Activated CD4-positive, alpha-beta T cell treated with anti-CD3 and anti-CD28 coated beads for 36 hours (primary cell): ENCODE measurements around the gene CDK18. TPM values are rescaled to one million over a fixed set of nuclear protein-coding genes. Genes with fewer than 3 reads are reported as not detected.

ENCODE experiments used
- ATAC-seq: fragments of 200-7000 bp; cut with Tn5 transposase; one replicate; pipeline ENCODE4 v1.10.0; 2021; ENCODE audit warnings: mild to moderate bottlenecking, moderate library complexity
- CTCF ChIA-PET: fragments of 350-600 bp; sonication (Branson Sonifier 250); formaldehyde crosslinking; loops from one replicate; lab custom pipeline; 2021; ENCODE audit warnings: antibody characterized with exemption; lab: Charles Lee
- POLR2A ChIA-PET: fragments of 350-600 bp; sonication (Branson Sonifier 250); formaldehyde crosslinking; loops from one replicate; lab custom pipeline; 2021; ENCODE audit warnings: antibody characterized with exemption, inconsistent platforms; lab: Charles Lee
- DNase-seq: peaks from one replicate; pipeline ENCODE4 v3.0.0-alpha.2; 2020
- H3K27ac Mint-ChIP-seq: one replicate; pipeline ENCODE4 v1.8.0; 2021; ENCODE audit warnings: mixed read lengths
- H3K27me3 Mint-ChIP-seq: one replicate; pipeline ENCODE4 v1.8.0; 2021; ENCODE audit warnings: mixed read lengths
- H3K36me3 Mint-ChIP-seq: one replicate; pipeline ENCODE4 v1.8.0; 2021; ENCODE audit warnings: low read depth, mixed read lengths
- H3K4me1 Mint-ChIP-seq: one replicate; pipeline ENCODE4 v1.8.0; 2021; ENCODE audit warnings: mixed read lengths
- H3K4me3 Mint-ChIP-seq: one replicate; pipeline ENCODE4 v1.8.0; 2021; ENCODE audit warnings: mild to moderate bottlenecking, moderate library complexity, mixed read lengths
- H3K9me3 Mint-ChIP-seq: one replicate; pipeline ENCODE4 v1.8.0; 2021; ENCODE audit warnings: low read depth, mixed read lengths
- intact Hi-C, 2 experiments: fragments of 100-400 bp; cut with DNase I in 1 of 2; cut with micrococcal nuclease in 1 of 2; formaldehyde crosslinking; loops; one replicate each; pipeline versions ENCODE4 v1.14.2 to v1.15.1; 2022 to 2024; cut with DNase I, micrococcal nuclease
- total RNA-seq, 2 experiments: library from RNA; stranded (reverse); gene quantifications; one replicate each; pipeline ENCODE4 v1.2.3, GENCODE V29; 2021

Gene CDK18
- total RNA-seq, 2 experiments from 2014 or later = 4.9 to 5.9 TPM

DNA sequence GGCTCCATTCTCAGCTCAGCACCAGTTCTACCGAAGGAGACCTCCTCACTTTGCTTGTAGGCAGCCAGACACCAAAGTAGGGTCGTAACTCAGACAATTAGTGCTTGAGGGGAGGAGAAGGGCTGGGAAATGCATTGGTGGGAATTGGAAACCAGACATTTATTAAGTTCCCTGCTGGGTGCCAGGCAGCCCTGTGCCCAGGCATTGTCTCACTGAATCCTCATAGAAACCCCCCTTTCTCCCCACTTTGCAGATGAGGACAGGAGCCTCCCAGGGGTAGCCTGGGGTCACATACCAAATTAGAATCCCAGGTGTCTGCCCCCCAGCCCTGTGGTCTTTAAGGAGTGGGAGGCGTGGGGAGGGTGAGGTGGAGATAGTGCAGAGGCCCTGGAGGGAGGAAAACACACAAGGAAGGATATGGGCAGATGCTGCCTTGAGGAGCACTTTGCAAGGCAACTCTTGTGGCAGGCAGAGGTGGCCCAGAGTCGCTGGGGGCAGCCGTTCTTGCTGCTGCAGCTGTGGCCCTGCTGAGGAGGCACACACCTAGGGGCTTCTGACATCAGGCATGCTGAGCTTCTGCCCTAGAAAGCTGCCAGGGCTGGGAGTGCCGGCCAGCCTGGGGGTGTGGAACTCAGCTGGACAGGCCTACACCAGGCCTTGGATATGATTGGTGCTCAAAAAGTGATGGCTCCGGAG is 29.4 kb downstream of the CDK18 start:
- DNase-seq (no peak), ATAC-seq (no peak)
- H3K4me3 Mint-ChIP-seq = no peak overlapping the region
- no peaks in the 10 kb centered on the region for H3K36me3 Mint-ChIP-seq
- ChIA-PET CTCF (interaction anchor here (0.6 to 1.4 kb wide), 7 partner anchors 8 to 138 kb away, joined by 3 to 6 read pairs (median 3); no protein-coding TSS in a partner anchor), POLR2A (no interaction called here)
- peaks cover 7% of the 10 kb centered on the region for H3K4me1 Mint-ChIP-seq
- H3K27ac Mint-ChIP-seq = no peak overlapping the region
- intact Hi-C loops = no loop called here
- no peaks in the 10 kb centered on the region for H3K9me3 Mint-ChIP-seq
- no peaks in the 10 kb centered on the region for H3K27me3 Mint-ChIP-seq

- Mint-ChIP-seq H3K4me1 (peaks cover 7% of the 10 kb centered on the region), H3K9me3 (no peaks in the 10 kb centered on the region), H3K4me3 (no peak overlapping the region), H3K36me3 (no peaks in the 10 kb centered on the region), H3K27me3 (no peaks in the 10 kb centered on the region), H3K27ac (no peak overlapping the region)
- ATAC-seq (no peak), DNase-seq (no peak)
- ChIA-PET CTCF (interaction anchor here (1.0 to 1.4 kb wide), 6 partner anchors 10 to 443 kb away, joined by 3 to 6 read pairs (median 4); no protein-coding TSS in a partner anchor), POLR2A (no interaction called here)
- intact Hi-C loops = no loop called here
Observed at GRCh38 chr1:205534444-205534985, 30.0 kb downstream of the CDK18 start.

GRCh38 chr1:205535096-205535495 is 30.6 kb downstream of the CDK18 start:
- DNase-seq = no peak
- no peaks in the 10 kb centered on the region for H3K36me3 Mint-ChIP-seq
- no peak overlapping the region for H3K4me3 Mint-ChIP-seq
- H3K27me3 Mint-ChIP-seq = no peaks in the 10 kb centered on the region
- no peak overlapping the region for H3K27ac Mint-ChIP-seq
- ATAC-seq = no peak
- H3K9me3 Mint-ChIP-seq = no peaks in the 10 kb centered on the region
- intact Hi-C loops = no loop called here
- ChIA-PET CTCF (interaction anchor here (0.8 to 1.4 kb wide), 7 partner anchors 9 to 442 kb away, joined by 3 to 6 read pairs (median 4); no protein-coding TSS in a partner anchor), POLR2A (no interaction called here)
- peaks cover 7% of the 10 kb centered on the region for H3K4me1 Mint-ChIP-seq

DNA sequence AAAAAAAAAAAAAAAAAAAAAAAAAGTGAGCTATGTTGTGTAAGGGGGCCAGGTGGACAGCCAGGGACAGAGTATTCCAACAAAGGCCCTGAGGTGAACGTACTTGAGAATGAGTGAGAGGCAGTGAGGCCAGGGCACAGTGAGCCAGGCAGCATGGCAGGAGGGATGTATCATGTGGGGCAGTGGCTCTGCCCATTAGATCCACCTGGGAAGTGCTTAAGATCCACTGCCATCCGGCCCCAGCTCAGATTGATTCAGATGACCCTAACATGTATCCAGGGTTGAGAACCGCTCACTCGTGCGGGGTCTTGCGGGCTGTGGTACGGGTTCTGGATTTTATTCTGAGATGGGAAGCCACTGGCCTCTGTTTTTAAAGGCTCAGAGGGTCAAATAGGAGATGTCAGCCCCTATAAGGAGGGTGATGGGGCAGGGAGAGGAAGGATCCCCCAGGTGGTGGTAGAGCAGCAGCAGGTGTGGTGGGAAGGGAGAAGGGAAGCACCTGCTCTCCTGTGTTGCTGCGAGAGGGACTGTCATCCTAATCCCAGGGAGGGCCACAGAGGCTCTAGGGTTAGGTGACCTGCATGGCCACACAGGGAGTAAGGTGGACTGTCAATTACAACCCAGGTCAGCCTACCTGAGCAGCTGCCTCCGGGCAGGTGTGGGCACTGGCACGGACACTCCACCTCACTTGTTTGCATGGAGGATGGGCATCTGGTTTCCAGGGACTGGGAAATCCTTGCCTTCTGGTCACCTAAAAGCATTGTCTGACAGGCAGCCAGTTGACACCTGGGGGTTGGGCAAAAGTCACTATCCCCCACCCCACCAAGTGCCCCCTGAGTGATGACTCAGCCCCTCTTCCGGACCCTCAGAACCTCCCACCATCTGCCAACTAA is 31.6 kb downstream of the CDK18 start:
- ATAC-seq = no peak
- ChIA-PET POLR2A (interaction anchor here (0.7 kb wide), 1 partner anchor 12 kb away, joined by 5 read pairs; no protein-coding TSS in a partner anchor), CTCF (interaction anchor here (0.6 to 2.6 kb wide), 8 partner anchors 8 to 441 kb away, joined by 3 to 14 read pairs (median 4); no protein-coding TSS in a partner anchor)
- no peaks in the 10 kb centered on the region for H3K9me3 Mint-ChIP-seq
- H3K4me1 Mint-ChIP-seq = peaks cover 7% of the 10 kb centered on the region
- H3K27ac Mint-ChIP-seq = no peak overlapping the region
- no peak overlapping the region for H3K4me3 Mint-ChIP-seq
- H3K27me3 Mint-ChIP-seq = peaks cover 3% of the 10 kb centered on the region
- no peaks in the 10 kb centered on the region for H3K36me3 Mint-ChIP-seq
- no peak for DNase-seq
- intact Hi-C loops = no loop called here

- DNase-seq = no peak
- no peak for ATAC-seq
- H3K4me3 Mint-ChIP-seq = no peak overlapping the region
- no peak overlapping the region for H3K27ac Mint-ChIP-seq
- H3K9me3 Mint-ChIP-seq = no peaks in the 10 kb centered on the region
- H3K27me3 Mint-ChIP-seq = peaks cover 9% of the 10 kb centered on the region
- peaks cover 7% of the 10 kb centered on the region for H3K4me1 Mint-ChIP-seq
- no peaks in the 10 kb centered on the region for H3K36me3 Mint-ChIP-seq
- ChIA-PET POLR2A (no interaction called here), CTCF (interaction anchor here (1.0 to 2.6 kb wide), 5 partner anchors 8 to 121 kb away, joined by 3 to 14 read pairs (median 4); no protein-coding TSS in a partner anchor)
- intact Hi-C loops = no loop called here
Observed at GRCh38 chr1:205536759-205537361, 32.4 kb downstream of the CDK18 start.

DNA sequence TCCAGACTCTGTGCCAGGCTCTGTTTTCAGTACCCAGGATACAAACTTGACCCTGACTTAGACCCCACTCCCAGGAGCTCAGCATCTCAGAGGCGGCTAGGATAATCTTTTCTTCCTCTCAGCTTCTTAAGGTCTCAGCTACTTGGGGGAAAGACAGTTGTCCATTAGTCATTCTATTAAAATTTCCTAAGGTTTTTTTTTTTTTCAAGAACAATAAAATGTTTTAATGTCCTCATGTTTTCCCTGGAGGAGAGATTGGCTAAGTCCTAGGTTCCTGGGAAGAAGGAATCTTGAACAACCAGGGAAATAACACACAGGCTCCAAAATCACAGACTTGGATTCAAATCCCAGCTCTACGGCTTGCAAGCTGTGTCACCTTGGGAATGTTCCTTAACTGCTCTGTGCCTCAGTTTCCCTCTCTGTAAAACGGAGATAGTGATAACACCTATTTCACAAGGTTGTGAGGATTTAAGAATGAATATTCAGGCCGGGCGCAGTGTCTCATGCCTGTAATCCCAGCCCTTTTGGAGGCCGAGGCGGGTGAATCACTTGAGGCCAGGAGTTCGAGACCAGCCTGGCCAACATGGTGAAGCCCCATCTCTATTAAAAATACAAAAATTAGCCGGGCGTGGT is 33.0 kb downstream of the CDK18 start:
- POLR2A ChIA-PET = no interaction called here
- H3K27ac Mint-ChIP-seq = no peak overlapping the region
- intact Hi-C loops = no loop called here
- H3K4me1 Mint-ChIP-seq = peaks cover 7% of the 10 kb centered on the region
- CTCF ChIA-PET = interaction anchor here (0.6 to 2.6 kb wide), 7 partner anchors 9 to 1890 kb away, joined by 3 to 14 read pairs (median 4); no protein-coding TSS in a partner anchor
- H3K4me3 Mint-ChIP-seq = no peak overlapping the region
- no peaks in the 10 kb centered on the region for H3K9me3 Mint-ChIP-seq
- no peak for DNase-seq
- H3K27me3 Mint-ChIP-seq = peaks cover 15% of the 10 kb centered on the region
- H3K36me3 Mint-ChIP-seq = no peaks in the 10 kb centered on the region
- ATAC-seq = no peak

GRCh38 chr1:205538235-205538840 is 33.9 kb downstream of the CDK18 start:
- intact Hi-C loops = no loop called here
- H3K36me3 Mint-ChIP-seq = no peaks in the 10 kb centered on the region

GRCh38 chr1:205541161-205541886 is 36.9 kb downstream of the CDK18 start:
- ATAC-seq (no peak), DNase-seq (no peak)
- intact Hi-C loops = no loop called here
- no peaks in the 10 kb centered on the region for H3K36me3 Mint-ChIP-seq
- no peak overlapping the region for H3K4me3 Mint-ChIP-seq
- H3K27me3 Mint-ChIP-seq = peaks cover 34% of the 10 kb centered on the region
- CTCF ChIA-PET = interaction anchor here (0.5 to 2.1 kb wide), 6 partner anchors 8 to 117 kb away, joined by 3 to 9 read pairs (median 4); no protein-coding TSS in a partner anchor
- H3K9me3 Mint-ChIP-seq = no peaks in the 10 kb centered on the region
- peaks cover 12% of the 10 kb centered on the region for H3K4me1 Mint-ChIP-seq
- POLR2A ChIA-PET = no interaction called here
- no peak overlapping the region for H3K27ac Mint-ChIP-seq

More at GRCh38 chr1:205538235-205538840, 33.9 kb downstream of the CDK18 start:
- H3K27me3 Mint-ChIP-seq = peaks cover 17% of the 10 kb centered on the region
- CTCF ChIA-PET = interaction anchor here (1.0 to 2.6 kb wide), 4 partner anchors 14 to 120 kb away, joined by 3 to 14 read pairs (median 6); no protein-coding TSS in a partner anchor
- POLR2A ChIA-PET = no interaction called here
- ATAC-seq = no peak
- no peak overlapping the region for H3K4me3 Mint-ChIP-seq
- no peak for DNase-seq
- H3K4me1 Mint-ChIP-seq = peaks cover 7% of the 10 kb centered on the region
- H3K27ac Mint-ChIP-seq = no peak overlapping the region
- no peaks in the 10 kb centered on the region for H3K9me3 Mint-ChIP-seq

DNA sequence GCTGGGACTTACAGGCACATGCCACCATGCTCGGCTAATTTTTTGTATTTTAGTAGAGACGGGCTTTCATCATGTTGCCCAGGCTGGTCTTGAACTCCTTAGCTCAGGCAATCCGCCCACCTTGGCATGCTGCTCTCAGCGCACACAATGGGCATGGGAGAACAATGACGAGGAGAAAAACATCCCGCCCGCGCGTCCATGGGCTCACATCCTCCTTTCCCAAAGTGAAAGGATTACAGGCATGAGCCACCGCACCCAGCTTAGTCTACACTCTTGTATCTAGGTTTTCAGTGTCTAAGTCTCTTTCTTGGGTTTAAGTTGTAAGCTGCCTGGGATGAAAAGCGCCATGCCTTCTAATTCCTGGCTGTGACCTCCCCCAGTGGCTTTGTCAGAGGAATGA is 37.9 kb downstream of the CDK18 start:
- Mint-ChIP-seq H3K4me1 (peaks cover 5% of the 10 kb centered on the region), H3K27me3 (peaks cover 34% of the 10 kb centered on the region), H3K36me3 (no peaks in the 10 kb centered on the region), H3K27ac (no peak overlapping the region), H3K4me3 (no peak overlapping the region), H3K9me3 (no peaks in the 10 kb centered on the region)
- POLR2A ChIA-PET = no interaction called here
- intact Hi-C loops = no loop called here
- CTCF ChIA-PET = interaction anchor here (0.6 to 2.1 kb wide), 6 partner anchors 13 to 188 kb away, joined by 3 to 9 read pairs (median 4); no protein-coding TSS in a partner anchor
- ATAC-seq = no peak
- no peak for DNase-seq
